Measurements from ENCODE around the gene EXD3. TPM values are rescaled to one million over a fixed set of nuclear protein-coding genes. Genes with fewer than 3 reads are reported as not detected.
"Not testable (repeated sequence)": the region's sequence is repeated elsewhere in the genome, so short reads cannot be mapped to it uniquely, and the experiment has no call there.

EXD3 gene
- total RNA-seq, 1 donor from 2014 or later, result 19.9 TPM

DNA sequence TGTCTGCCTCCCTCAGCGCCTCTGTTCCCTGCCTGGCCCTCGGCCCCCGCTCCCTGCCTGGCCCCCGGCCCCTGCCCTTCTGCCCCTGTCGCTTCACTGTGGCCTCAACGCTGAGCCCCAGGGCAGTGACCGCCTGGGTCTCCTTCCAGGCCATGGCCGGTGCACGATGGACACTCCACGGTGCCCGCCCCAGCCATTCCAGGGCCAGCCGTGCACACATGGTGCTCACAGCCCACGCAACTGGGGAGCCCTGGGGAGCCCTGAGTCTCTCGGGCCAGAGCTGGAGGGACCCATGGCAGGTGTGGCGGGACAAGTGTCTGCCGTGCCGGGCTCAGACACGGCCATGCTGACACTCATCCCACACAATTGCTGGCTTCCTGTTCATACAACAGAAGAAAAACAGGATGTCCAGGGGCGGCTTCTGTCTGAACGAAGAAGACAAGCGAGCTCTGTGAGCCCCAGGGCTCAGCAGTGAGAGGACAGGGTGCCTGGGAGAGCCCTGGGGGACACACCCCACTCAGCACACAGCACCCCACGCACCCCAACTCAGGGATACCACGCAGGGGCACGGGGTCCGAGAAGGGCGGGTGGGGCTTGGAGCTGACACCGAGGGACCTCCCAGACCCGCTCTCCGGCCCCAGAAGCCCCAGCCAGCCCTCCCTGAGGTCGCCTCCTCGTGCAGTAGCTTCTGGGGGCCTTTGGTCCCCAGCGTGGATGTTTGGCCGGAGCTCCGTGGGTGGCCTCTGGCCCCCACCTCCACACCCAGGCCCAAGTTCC is 35.7 kb downstream of the EXD3 start:
- TF ChIP-seq, protein P1, sequence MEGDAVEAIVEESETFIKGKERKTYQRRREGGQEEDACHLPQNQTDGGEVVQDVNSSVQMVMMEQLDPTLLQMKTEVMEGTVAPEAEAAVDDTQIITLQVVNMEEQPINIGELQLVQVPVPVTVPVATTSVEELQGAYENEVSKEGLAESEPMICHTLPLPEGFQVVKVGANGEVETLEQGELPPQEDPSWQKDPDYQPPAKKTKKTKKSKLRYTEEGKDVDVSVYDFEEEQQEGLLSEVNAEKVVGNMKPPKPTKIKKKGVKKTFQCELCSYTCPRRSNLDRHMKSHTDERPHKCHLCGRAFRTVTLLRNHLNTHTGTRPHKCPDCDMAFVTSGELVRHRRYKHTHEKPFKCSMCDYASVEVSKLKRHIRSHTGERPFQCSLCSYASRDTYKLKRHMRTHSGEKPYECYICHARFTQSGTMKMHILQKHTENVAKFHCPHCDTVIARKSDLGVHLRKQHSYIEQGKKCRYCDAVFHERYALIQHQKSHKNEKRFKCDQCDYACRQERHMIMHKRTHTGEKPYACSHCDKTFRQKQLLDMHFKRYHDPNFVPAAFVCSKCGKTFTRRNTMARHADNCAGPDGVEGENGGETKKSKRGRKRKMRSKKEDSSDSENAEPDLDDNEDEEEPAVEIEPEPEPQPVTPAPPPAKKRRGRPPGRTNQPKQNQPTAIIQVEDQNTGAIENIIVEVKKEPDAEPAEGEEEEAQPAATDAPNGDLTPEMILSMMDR (IDR thresholded peaks at IDR 0.05; ENCODE audit: unreplicated experiment), result no peak
- no peak overlapping the region for H3K4me3 Mint-ChIP-seq (ENCODE audit: unreplicated experiment)
- peak overlapping the region; percentile 86 for H3K27ac Mint-ChIP-seq (ENCODE audit: unreplicated experiment)
- peaks cover 6% of the 10 kb centered on the region for H3K4me1 Mint-ChIP-seq (ENCODE audit: unreplicated experiment)
- peaks cover 8% of the 10 kb centered on the region for H3K27me3 Mint-ChIP-seq (ENCODE audit: unreplicated experiment)
- no peaks in the 10 kb centered on the region for H3K9me3 Mint-ChIP-seq (ENCODE audit: unreplicated experiment)
- no peak for DNase-seq (ENCODE audit: low spot score)
- peaks cover 6% of the 10 kb centered on the region for H3K36me3 Mint-ChIP-seq (ENCODE audit: low read depth, unreplicated experiment)

DNA sequence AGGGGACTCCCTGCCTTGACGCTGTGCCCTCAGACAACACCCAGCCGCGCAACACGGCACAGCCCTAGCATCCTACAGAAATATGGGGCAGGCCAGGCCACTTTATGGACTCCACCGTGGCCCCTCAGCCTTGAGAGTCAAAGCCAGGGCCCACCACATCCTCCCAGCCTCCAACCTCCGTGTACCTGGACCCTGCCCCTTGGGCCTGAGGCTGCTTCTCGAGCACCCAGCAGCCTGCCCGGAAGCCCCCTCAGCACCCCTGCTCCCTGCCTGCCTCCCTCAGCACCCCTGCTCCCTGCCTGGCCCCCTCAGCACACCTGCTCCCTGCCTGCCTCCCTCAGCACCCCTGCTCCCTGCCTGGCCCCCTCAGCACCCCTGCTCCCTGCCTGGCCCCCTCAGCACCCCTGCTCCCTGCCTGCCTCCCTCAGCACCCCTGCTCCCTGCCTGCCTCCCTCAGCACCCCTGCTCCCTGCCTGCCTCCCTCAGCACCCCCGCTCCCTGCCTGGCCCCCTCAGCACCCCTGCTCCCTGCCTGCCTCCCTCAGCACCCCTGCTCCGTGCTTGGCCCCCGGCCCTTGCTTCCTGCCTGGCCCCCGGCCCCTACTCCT is 36.4 kb downstream of the EXD3 start:
- not testable (repeated sequence) for H3K27ac Mint-ChIP-seq (ENCODE audit: unreplicated experiment); H3K4me1 Mint-ChIP-seq (ENCODE audit: unreplicated experiment); H3K4me3 Mint-ChIP-seq (ENCODE audit: unreplicated experiment); H3K27me3 Mint-ChIP-seq (ENCODE audit: unreplicated experiment); DNase-seq (ENCODE audit: low spot score); H3K36me3 Mint-ChIP-seq (ENCODE audit: low read depth, unreplicated experiment); H3K9me3 Mint-ChIP-seq (ENCODE audit: unreplicated experiment)

DNA sequence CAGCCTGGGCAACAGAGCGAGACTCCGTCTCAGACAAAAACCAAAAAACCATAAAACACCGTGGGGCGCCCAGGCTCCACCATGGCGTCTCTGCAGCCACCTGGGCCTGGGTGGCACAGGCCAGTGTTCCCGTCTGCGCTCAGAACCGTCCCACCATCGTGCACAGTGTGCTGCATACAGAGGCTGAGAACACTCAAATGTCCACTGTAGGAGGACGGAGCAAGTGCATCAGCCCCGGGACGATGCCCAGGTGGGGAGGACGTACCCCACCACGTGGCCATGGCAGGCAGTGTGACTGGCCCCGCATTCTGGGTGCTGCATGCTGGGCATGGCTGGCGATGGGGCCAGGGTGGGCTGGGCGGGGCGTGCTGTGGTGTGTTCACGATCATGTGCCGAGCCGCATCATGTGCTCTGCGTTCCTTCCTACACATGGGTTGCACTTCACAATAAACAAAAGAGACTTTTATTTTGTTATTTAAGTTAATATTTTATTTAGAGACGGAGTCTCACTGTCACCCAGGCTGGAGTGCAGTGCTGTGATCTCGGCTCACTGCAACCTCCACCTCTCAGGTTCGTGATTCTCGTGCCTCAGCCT is 37.8 kb downstream of the EXD3 start:
- DNase-seq (ENCODE audit: low spot score), result no peak
- Mint-ChIP-seq H3K4me3 (ENCODE audit: unreplicated experiment) (no peak overlapping the region), H3K36me3 (ENCODE audit: low read depth, unreplicated experiment) (peaks cover 3% of the 10 kb centered on the region), H3K27ac (ENCODE audit: unreplicated experiment) (no peak overlapping the region), H3K27me3 (ENCODE audit: unreplicated experiment) (peaks cover 5% of the 10 kb centered on the region), H3K9me3 (ENCODE audit: unreplicated experiment) (no peaks in the 10 kb centered on the region), H3K4me1 (ENCODE audit: unreplicated experiment) (peaks cover 4% of the 10 kb centered on the region)
- TF ChIP-seq, protein P1 (IDR thresholded peaks at IDR 0.05; ENCODE audit: unreplicated experiment), result no peak

DNA sequence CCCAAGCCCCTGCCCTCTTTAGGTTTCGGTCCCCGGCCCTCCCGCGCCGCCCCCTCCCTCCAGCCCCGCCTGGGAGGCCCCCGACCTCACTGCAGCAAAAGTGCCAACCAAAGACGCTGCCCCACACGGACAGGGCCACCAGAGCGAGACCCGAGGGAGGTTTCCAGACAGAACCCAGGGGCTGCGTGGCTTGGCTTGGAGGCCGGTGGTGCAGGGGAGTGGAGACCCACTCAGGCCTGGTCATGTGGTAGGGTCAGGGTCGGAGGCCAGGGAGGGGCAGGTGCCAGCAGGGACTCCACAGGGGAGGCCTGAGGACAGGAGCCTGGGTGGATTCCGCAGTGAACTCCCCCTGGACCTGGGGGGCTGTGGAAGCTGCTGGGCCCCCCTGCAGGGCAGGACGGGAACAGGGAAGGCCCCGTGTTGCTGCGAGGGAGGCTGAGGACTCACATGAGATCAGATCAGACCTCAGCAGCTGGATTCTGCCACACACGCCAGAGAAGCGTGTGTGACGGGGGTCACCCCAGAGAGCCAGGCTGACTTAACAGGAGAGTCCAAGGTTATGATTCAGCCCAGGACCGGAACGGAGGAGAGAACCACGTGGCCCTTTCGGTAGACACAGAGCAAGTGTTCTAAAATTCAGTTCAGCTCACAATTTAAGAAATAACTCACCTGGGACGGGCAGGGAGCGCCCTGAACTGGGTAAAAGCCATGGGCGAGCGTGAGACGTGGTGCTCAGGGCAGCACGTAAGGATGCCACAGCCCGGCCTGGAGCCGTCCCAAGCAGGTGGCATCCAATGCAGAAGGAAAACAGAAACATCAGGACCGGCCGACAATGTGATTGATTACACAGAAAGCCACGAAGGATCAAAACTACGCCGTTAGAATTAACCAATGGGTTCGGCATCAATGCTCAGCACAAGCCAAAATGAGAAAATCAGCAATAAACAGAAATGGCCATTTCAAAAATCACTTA is 38.9 kb downstream of the EXD3 start:
- TF ChIP-seq, protein P1 (IDR thresholded peaks at IDR 0.05; ENCODE audit: unreplicated experiment), result no peak
- Mint-ChIP-seq H3K36me3 (ENCODE audit: low read depth, unreplicated experiment) (peaks cover 3% of the 10 kb centered on the region), H3K27me3 (ENCODE audit: unreplicated experiment) (peaks cover 6% of the 10 kb centered on the region), H3K9me3 (ENCODE audit: unreplicated experiment) (no peaks in the 10 kb centered on the region), H3K4me1 (ENCODE audit: unreplicated experiment) (peaks cover 4% of the 10 kb centered on the region), H3K27ac (ENCODE audit: unreplicated experiment) (no peak overlapping the region), H3K4me3 (ENCODE audit: unreplicated experiment) (peak overlapping the region; percentile 38)
- no peak for DNase-seq (ENCODE audit: low spot score)

Data from endothelial cell (in vitro differentiated cells).